IMR-90 (cell line): ENCODE measurements around the gene TAF4. TPM values are rescaled to one million over a fixed set of nuclear protein-coding genes. Genes with fewer than 3 reads are reported as not detected.

ENCODE experiments used
- ATAC-seq: fragments of 200-7000 bp; cut with Tn5 transposase; 2 replicates; pipeline ENCODE4 v1.9.1; 2020; ENCODE audit warnings: low read depth, mild to moderate bottlenecking, moderate library complexity
- BruUV-seq: library from RNA; stranded (reverse); fragments of 400-500 nt; replicated peaks from 2 replicates; lab custom pipeline; 2021; lab: Mats Ljungman, UMichigan
- CTCF ChIA-PET: fragments of 300-600 bp; formaldehyde crosslinking; extraction: SDS; loops from one replicate; lab custom pipeline; 2021; ENCODE audit warnings: antibody characterized with exemption; lab: Yijun Ruan, JAX
- POLR2A ChIA-PET: fragments of 300-600 bp; sonication (Branson Sonifier 250); formaldehyde crosslinking; loops from one replicate; lab custom pipeline; 2022; ENCODE audit warnings: antibody characterized with exemption; ENCODE audit not compliant: unreplicated experiment; lab: Charles Lee
- DNase-seq: peaks from one replicate; pipeline ENCODE4 v3.0.0; 2013
- H2AFZ ChIP-seq: replicated peaks from 2 replicates; pipeline ENCODE3; 2013; ENCODE audit warnings: low read length, mild to moderate bottlenecking; ENCODE audit not compliant: poor library complexity
- H2AK5ac ChIP-seq: 2 replicates; pipeline ENCODE4 v1.6.1; 2013; ENCODE audit warnings: low read depth, low read length, inconsistent platforms
- H2AK9ac ChIP-seq: replicated peaks from 2 replicates; pipeline ENCODE3; 2013; ENCODE audit warnings: mild to moderate bottlenecking, low read depth, low read length, moderate library complexity; ENCODE audit not compliant: poor library complexity
- H2BK120ac ChIP-seq: 2 replicates; pipeline ENCODE4 v1.6.1; 2013; ENCODE audit warnings: low read depth, low read length, inconsistent platforms
- H2BK15ac ChIP-seq: 3 replicates; pipeline ENCODE4 v1.6.1; 2013; ENCODE audit warnings: low read depth, low read length, inconsistent platforms
- H2BK20ac ChIP-seq: 2 replicates; pipeline ENCODE4 v1.6.1; 2013; ENCODE audit warnings: low read depth, mild to moderate bottlenecking, inconsistent platforms, low read length, moderate library complexity
- H2BK5ac ChIP-seq: 2 replicates; pipeline ENCODE4 v1.6.1; 2013; ENCODE audit warnings: mild to moderate bottlenecking, low read depth, low read length, inconsistent platforms; ENCODE audit not compliant: poor library complexity, severe bottlenecking
- H3K14ac ChIP-seq: replicated peaks from 2 replicates; pipeline ENCODE4 v1.6.1; 2013; ENCODE audit warnings: low read depth, low read length, inconsistent platforms
- H3K18ac ChIP-seq: 2 replicates; pipeline ENCODE4 v1.6.1; 2013; ENCODE audit warnings: low read depth, low read length, control low read depth
- H3K23ac ChIP-seq: 2 replicates; pipeline ENCODE4 v1.6.1; 2013; ENCODE audit warnings: low read depth, low read length, inconsistent platforms
- H3K27ac ChIP-seq: 2 replicates; pipeline ENCODE4 v1.5.1; 2013; ENCODE audit warnings: mild to moderate bottlenecking, control low read depth, low read length; ENCODE audit not compliant: insufficient read depth
- H3K27me3 ChIP-seq: 2 replicates; pipeline ENCODE4 v1.6.1; 2013; ENCODE audit warnings: low read length; ENCODE audit not compliant: control insufficient read depth, insufficient read depth
- H3K36me3 ChIP-seq: 2 replicates; pipeline ENCODE4 v1.6.1; 2013; ENCODE audit warnings: low read length, mixed read lengths; ENCODE audit not compliant: control insufficient read depth, insufficient read depth
- H3K4ac ChIP-seq: 2 replicates; pipeline ENCODE4 v1.6.1; 2013; ENCODE audit warnings: low read depth, low read length, inconsistent platforms
- H3K4me1 ChIP-seq: 2 replicates; pipeline ENCODE4 v1.6.1; 2013; ENCODE audit warnings: low read length, mixed read lengths; ENCODE audit not compliant: control insufficient read depth, insufficient read depth
- H3K4me2 ChIP-seq: 2 replicates; pipeline ENCODE4 v1.6.1; 2013; ENCODE audit warnings: low read depth, mild to moderate bottlenecking, control low read depth, low read length, moderate library complexity
- H3K4me3 ChIP-seq: 2 replicates; pipeline ENCODE4 v1.5.1; 2013; ENCODE audit warnings: low read depth, mild to moderate bottlenecking, control low read depth, low read length, moderate library complexity; ENCODE audit not compliant: insufficient read depth
- H3K56ac ChIP-seq: 2 replicates; pipeline ENCODE4 v1.6.1; 2013; ENCODE audit warnings: low read length, inconsistent platforms; ENCODE audit not compliant: insufficient read depth; ENCODE audit errors: extremely low read depth
- H3K79me1 ChIP-seq, 2 experiments: 2 replicates each; pipeline ENCODE4 v1.6.1; 2013; ENCODE audit warnings: low read length in 2 of 2, inconsistent platforms in 1 of 2, low read depth in 1 of 2
- H3K9ac ChIP-seq: 2 replicates; pipeline ENCODE4 v1.6.1; 2013; ENCODE audit warnings: low read depth, low read length, control low read depth
- H3K9me1 ChIP-seq: 2 replicates; pipeline ENCODE4 v1.6.1; 2013; ENCODE audit warnings: low read length, inconsistent platforms; ENCODE audit not compliant: insufficient read depth
- H3K9me3 ChIP-seq: 2 replicates; pipeline ENCODE4 v1.6.1; 2013; ENCODE audit warnings: low read length; ENCODE audit not compliant: control insufficient read depth, insufficient read depth
- H4K20me1 ChIP-seq: 2 replicates; pipeline ENCODE4 v1.6.1; 2013; ENCODE audit warnings: low read length, inconsistent platforms; ENCODE audit not compliant: insufficient read depth
- H4K5ac ChIP-seq: 2 replicates; pipeline ENCODE4 v1.6.1; 2013; ENCODE audit warnings: mild to moderate bottlenecking, low read depth, low read length, control low read depth
- H4K8ac ChIP-seq, 2 experiments: 2 replicates each; pipeline ENCODE4 v1.6.1; 2013; ENCODE audit warnings: low read depth in 2 of 2, low read length in 2 of 2, control low read depth in 1 of 2, inconsistent platforms in 1 of 2
- H4K91ac ChIP-seq: 2 replicates; pipeline ENCODE4 v1.6.1; 2013; ENCODE audit warnings: low read depth, low read length, inconsistent platforms; ENCODE audit not compliant: insufficient read depth
- BHLHE40 ChIP-seq: fragments of 150-350 bp; IDR thresholded peaks from 2 replicates; pipeline ENCODE4 v1.6.1; 2016; ENCODE audit warnings: mild to moderate bottlenecking, low read depth, low read length
- CEBPB ChIP-seq: IDR thresholded peaks from 2 replicates; pipeline ENCODE4 v1.6.1; 2012; ENCODE audit warnings: low read depth, low read length, improper control_type of control experiment
- CHD1 ChIP-seq: IDR thresholded peaks from 2 replicates; pipeline ENCODE4 v1.6.1; 2012; ENCODE audit warnings: low read depth, low read length, improper control_type of control experiment
- ELK1 ChIP-seq: fragments of 150-350 bp; IDR thresholded peaks from 2 replicates; pipeline ENCODE4 v1.6.1; 2016; ENCODE audit warnings: low read depth, mild to moderate bottlenecking, low read length, moderate library complexity, borderline replicate concordance
- FOS ChIP-seq: fragments of 150-350 bp; IDR thresholded peaks from 2 replicates; pipeline ENCODE4 v1.6.1; 2016; ENCODE audit warnings: low read depth, low read length
- MAFK ChIP-seq: IDR thresholded peaks from 2 replicates; pipeline ENCODE4 v1.6.1; 2012; ENCODE audit warnings: low read depth, low read length, improper control_type of control experiment
- MAZ ChIP-seq: IDR thresholded peaks from 2 replicates; pipeline ENCODE4 v1.6.1; 2012; ENCODE audit warnings: low read depth, mild to moderate bottlenecking, low read length, improper control_type of control experiment, moderate library complexity, borderline replicate concordance
- MXI1 ChIP-seq: IDR thresholded peaks from 2 replicates; pipeline ENCODE4 v1.6.1; 2012; ENCODE audit warnings: low read depth, mild to moderate bottlenecking, low read length, moderate library complexity, borderline replicate concordance
- NFE2L2 ChIP-seq: fragments of 150-350 bp; IDR thresholded peaks from 2 replicates; pipeline ENCODE4 v1.6.1; 2016; ENCODE audit warnings: low read depth, mild to moderate bottlenecking, low read length
- POLR2A ChIP-seq: IDR thresholded peaks from 2 replicates; pipeline ENCODE4 v1.6.1; 2012; ENCODE audit warnings: mild to moderate bottlenecking, low read depth, low read length
- RAD21 ChIP-seq: IDR thresholded peaks from 2 replicates; pipeline ENCODE4 v1.6.1; 2012; ENCODE audit warnings: low read length, improper control_type of control experiment
- RCOR1 ChIP-seq: IDR thresholded peaks from 2 replicates; pipeline ENCODE4 v1.6.1; 2012; ENCODE audit warnings: mild to moderate bottlenecking, low read length, improper control_type of control experiment; ENCODE audit not compliant: insufficient replicate concordance
- RFX5 ChIP-seq: IDR thresholded peaks from 2 replicates; pipeline ENCODE4 v1.8.0; 2012; ENCODE audit warnings: low read depth, mild to moderate bottlenecking, low read length, moderate library complexity
- SMC3 ChIP-seq: fragments of 150-350 bp; IDR thresholded peaks from 2 replicates; pipeline ENCODE4 v1.6.1; 2016; ENCODE audit warnings: low read depth, mild to moderate bottlenecking, antibody characterized with exemption, low read length, moderate library complexity
- WGBS, 2 experiments: methylation state at CpG; one replicate each; pipeline versions ENCODE4 v1.1.5 to v1.1.7; 2013; ENCODE audit warnings: missing lambda C conversion rate in 2 of 2; ENCODE audit not compliant: insufficient read length in 1 of 2; ENCODE audit errors: extremely low coverage in 2 of 2; 5-methylcytosine and 5-hydroxymethylcytosine counted together
- dilution Hi-C: fragments of 300-500 bp; cut with HindIII; formaldehyde crosslinking; loops from one replicate; pipeline ENCODE4 v1.14.3; 2018; ENCODE audit warnings: low sequenced_read_pairs; ENCODE audit not compliant: unreplicated experiment
- in situ Hi-C: fragments of 300-500 bp; cut with MboI; formaldehyde crosslinking; loops from 3 replicates; pipeline ENCODE4 v1.14.3; 2019; ENCODE audit warnings: low sequenced_read_pairs, inconsistent platforms, mixed read lengths
- intact Hi-C: fragments of 100-400 bp; cut with micrococcal nuclease; formaldehyde crosslinking; loops from 2 replicates; pipeline ENCODE4 v1.10.0; 2022
- polyA plus RNA-seq, 3 experiments: library from polyadenylated mRNA; depleted of rRNA; stranded (reverse); fragments of >200 nt; gene quantifications; 2 replicates each; pipeline ENCODE4 v1.2.3, GENCODE V29; 2012; ENCODE audit warnings: low replicate concordance in 1 of 3
- total RNA-seq: library from RNA; depleted of rRNA; stranded (reverse); fragments of >200 nt; gene quantifications from 2 replicates; pipeline ENCODE4 v1.2.3, GENCODE V29; 2012
- TF ChIP-seq, protein P1 (sequence below): conservative IDR thresholded peaks from 2 replicates; pipeline ENCODE4 v1.5.1; 2012; ENCODE audit warnings: mild to moderate bottlenecking, low read depth, low read length, improper control_type of control experiment

TAF4 gene
- total and polyA plus RNA-seq, 2 of the 4 experiments (the other 2 are of a cell fraction): 1.4 to 5.1 TPM

GRCh38 chr20:62019144-62019805, 46.4 kb downstream of the TAF4 start:
- no peak overlapping the region for H4K5ac ChIP-seq
- no peak overlapping the region for H3K18ac ChIP-seq
- H3K23ac ChIP-seq: no peak overlapping the region
- peaks cover 6% of the 10 kb centered on the region; the same call in 1 of the 2 replicates for H3K9me1 ChIP-seq
- no peak overlapping the region for H2BK120ac ChIP-seq
- H2AK9ac ChIP-seq: no peak overlapping the region
- 100% methylated on average over 3 of the region's 19 CpGs; no CpG with 5 or more reads in 1 of the 2 experiments for WGBS, 2 experiments
- H2BK5ac ChIP-seq: no peak overlapping the region
- no peak overlapping the region for H4K91ac ChIP-seq
- H3K56ac ChIP-seq: no peak overlapping the region
- no peak overlapping the region for H3K4me2 ChIP-seq
- no peak overlapping the region for H3K9ac ChIP-seq
- H2BK20ac ChIP-seq: no peak overlapping the region
- no peak for TF ChIP-seq MAZ
- TF ChIP-seq POLR2A: no peak
- no peak for TF ChIP-seq MXI1
- TF ChIP-seq RCOR1: no peak
- TF ChIP-seq NFE2L2: no peak
- TF ChIP-seq, protein P1, sequence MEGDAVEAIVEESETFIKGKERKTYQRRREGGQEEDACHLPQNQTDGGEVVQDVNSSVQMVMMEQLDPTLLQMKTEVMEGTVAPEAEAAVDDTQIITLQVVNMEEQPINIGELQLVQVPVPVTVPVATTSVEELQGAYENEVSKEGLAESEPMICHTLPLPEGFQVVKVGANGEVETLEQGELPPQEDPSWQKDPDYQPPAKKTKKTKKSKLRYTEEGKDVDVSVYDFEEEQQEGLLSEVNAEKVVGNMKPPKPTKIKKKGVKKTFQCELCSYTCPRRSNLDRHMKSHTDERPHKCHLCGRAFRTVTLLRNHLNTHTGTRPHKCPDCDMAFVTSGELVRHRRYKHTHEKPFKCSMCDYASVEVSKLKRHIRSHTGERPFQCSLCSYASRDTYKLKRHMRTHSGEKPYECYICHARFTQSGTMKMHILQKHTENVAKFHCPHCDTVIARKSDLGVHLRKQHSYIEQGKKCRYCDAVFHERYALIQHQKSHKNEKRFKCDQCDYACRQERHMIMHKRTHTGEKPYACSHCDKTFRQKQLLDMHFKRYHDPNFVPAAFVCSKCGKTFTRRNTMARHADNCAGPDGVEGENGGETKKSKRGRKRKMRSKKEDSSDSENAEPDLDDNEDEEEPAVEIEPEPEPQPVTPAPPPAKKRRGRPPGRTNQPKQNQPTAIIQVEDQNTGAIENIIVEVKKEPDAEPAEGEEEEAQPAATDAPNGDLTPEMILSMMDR: no peak
- no peak for TF ChIP-seq RFX5
- no peak for TF ChIP-seq CHD1
- no peak for TF ChIP-seq MAFK
- TF ChIP-seq BHLHE40: no peak
- no peak for TF ChIP-seq SMC3
- TF ChIP-seq FOS: no peak
- TF ChIP-seq CEBPB: no peak
- TF ChIP-seq RAD21: no peak
- TF ChIP-seq ELK1: no peak
- intact Hi-C loops: loop anchor here (10.0 kb wide), 1 partner anchor 366 kb away; the partner anchor contains the start of gene RPS21
- no peak overlapping the region for H4K8ac ChIP-seq
- no peak overlapping the region for H3K4ac ChIP-seq
- in situ Hi-C loops: loop anchor here (25.0 kb wide), 1 partner anchor 368 kb away; the partner anchor contains the start of gene RPS21
- H4K20me1 ChIP-seq: peaks cover 73% of the 10 kb centered on the region
- ChIA-PET CTCF (interaction anchor here (0.7 kb wide), 1 partner anchor 8 kb away, joined by 3 read pairs; no protein-coding TSS in a partner anchor), POLR2A (no interaction called here)
- H3K79me1 ChIP-seq: peaks cover 27 to 75% of the 10 kb centered on the region in 2 experiments
- no peaks in the 10 kb centered on the region for H3K4me1 ChIP-seq
- no peak overlapping the region for H2BK15ac ChIP-seq
- no peaks in the 10 kb centered on the region for H3K27me3 ChIP-seq
- no peak for ATAC-seq
- no peaks in the 10 kb centered on the region; the same call in 1 of the 2 replicates for H3K36me3 ChIP-seq
- H3K14ac ChIP-seq: no peak overlapping the region
- H3K27ac ChIP-seq: no peak overlapping the region
- no peak overlapping the region for H3K4me3 ChIP-seq
- dilution Hi-C loops: no loop called here
- BruUV-seq: no TSS peak
- H3K9me3 ChIP-seq: no peaks in the 10 kb centered on the region
- H2AK5ac ChIP-seq: no peak overlapping the region
- DNase-seq: no peak
- no peak overlapping the region for H2AFZ ChIP-seq
